Stimulated activated CD4-positive, alpha-beta T cell treated with anti-CD3 and anti-CD28 coated beads, Interleukin-12 subunit alpha, Interleukin-12 subunit beta, amount 100 ng/mL, for 48 hours (primary cell): ENCODE results near the gene NFATC3.

Source experiments
- DNase-seq, 3 donors: peaks; one replicate each; pipeline ENCODE4 v3.0.0-alpha.2; 2020; ENCODE audit warnings: low read depth in 2 of 3, low spot score in 1 of 3

Gene NFATC3

GRCh38 chr16:68085259-68086071, at the start of gene NFATC3:
NFATC3 (plus strand) TSS chr16:68085370; CDS start chr16:68085682, 312 bp downstream.
- DNase-seq, result peak; percentile 97 to 99 (median 98)

- no peak for DNase-seq
These were observed 47.2 kb upstream of the NFATC3 start for GRCh38 chr16:68037841-68038597.

GRCh38 chr16:68040506-68041288, 44.5 kb upstream of the NFATC3 start:
- DNase-seq, result peak; percentile 80 to 91 (median 85)

- DNase-seq, result no peak
These were observed 43.4 kb upstream of the NFATC3 start for GRCh38 chr16:68041783-68042182.

- DNase-seq, result no peak
These were observed 39.1 kb upstream of the NFATC3 start for GRCh38 chr16:68046106-68046505.

- no peak for DNase-seq
These were observed 37.2 kb upstream of the NFATC3 start for GRCh38 chr16:68047987-68048386.

- DNase-seq, result no peak
These were observed 35.7 kb upstream of the NFATC3 start for GRCh38 chr16:68049449-68049848.

GRCh38 chr16:68055395-68055794, 29.8 kb upstream of the NFATC3 start:
- no peak for DNase-seq

- DNase-seq, result no peak
These were observed 25.4 kb upstream of the NFATC3 start for GRCh38 chr16:68059804-68060203.

GRCh38 chr16:68061396-68061795, 23.8 kb upstream of the NFATC3 start:
- DNase-seq, result no peak

GRCh38 chr16:68062910-68063393, 22.2 kb upstream of the NFATC3 start:
- DNase-seq, result no peak

- peak; percentile 53 to 70 (median 68) for DNase-seq
These were observed 20.3 kb upstream of the NFATC3 start for GRCh38 chr16:68064791-68065365.

- no peak for DNase-seq
These were observed 19.4 kb upstream of the NFATC3 start for GRCh38 chr16:68065716-68066305.

- DNase-seq, result no peak
These were observed 18.4 kb upstream of the NFATC3 start for GRCh38 chr16:68066763-68067162.

GRCh38 chr16:68068926-68069325, 16.2 kb upstream of the NFATC3 start:
- DNase-seq, result no peak

GRCh38 chr16:68069511-68070248, 15.5 kb upstream of the NFATC3 start:
- DNase-seq, result no peak

- no peak for DNase-seq
These were observed 14.9 kb upstream of the NFATC3 start for GRCh38 chr16:68070249-68070730.

- no peak for DNase-seq
These were observed 14.2 kb upstream of the NFATC3 start for GRCh38 chr16:68070806-68071517.

- DNase-seq, result no peak
These were observed 13.7 kb upstream of the NFATC3 start for GRCh38 chr16:68071518-68071901.
